Brain microvascular endothelial cell (primary cell): ENCODE results near the gene CASTOR1.

Experiments used
- DNase-seq: peaks from one replicate; pipeline ENCODE4 v3.0.0-alpha.2; 2020
- H3K27ac ChIP-seq: fragments of 250-450 bp; sonication (Bioruptor Pico); 2 replicates; pipeline ENCODE4 v1.5.1; 2020; ENCODE audit warnings: mild to moderate bottlenecking, moderate library complexity
- H3K27me3 ChIP-seq: fragments of 250-450 bp; sonication (Bioruptor Pico); replicated peaks from 2 replicates; pipeline ENCODE4 v1.5.1; 2020; ENCODE audit warnings: mild to moderate bottlenecking
- H3K36me3 ChIP-seq: fragments of 250-450 bp; sonication (Bioruptor Pico); replicated peaks from 2 replicates; pipeline ENCODE4 v1.5.1; 2020; ENCODE audit warnings: mild to moderate bottlenecking
- H3K4me3 ChIP-seq: 2 replicates; pipeline ENCODE4 v1.5.1; 2011; ENCODE audit warnings: low read depth, mild to moderate bottlenecking, control low read depth, low read length, moderate library complexity
- in situ Hi-C: cut with HindIII; loops from 2 replicates; pipeline ENCODE4 v1.10.0; 2017; ENCODE audit warnings: low sequenced_read_pairs, low pct_ligation_motif_present
- TF ChIP-seq, protein P1 (sequence below): IDR thresholded peaks from 2 replicates; pipeline ENCODE4 v1.5.1; 2011; ENCODE audit warnings: low read depth, mild to moderate bottlenecking, moderate library complexity, low read length, control low read depth, inconsistent platforms; ENCODE audit errors: missing control alignments

The CASTOR1 gene

DNA sequence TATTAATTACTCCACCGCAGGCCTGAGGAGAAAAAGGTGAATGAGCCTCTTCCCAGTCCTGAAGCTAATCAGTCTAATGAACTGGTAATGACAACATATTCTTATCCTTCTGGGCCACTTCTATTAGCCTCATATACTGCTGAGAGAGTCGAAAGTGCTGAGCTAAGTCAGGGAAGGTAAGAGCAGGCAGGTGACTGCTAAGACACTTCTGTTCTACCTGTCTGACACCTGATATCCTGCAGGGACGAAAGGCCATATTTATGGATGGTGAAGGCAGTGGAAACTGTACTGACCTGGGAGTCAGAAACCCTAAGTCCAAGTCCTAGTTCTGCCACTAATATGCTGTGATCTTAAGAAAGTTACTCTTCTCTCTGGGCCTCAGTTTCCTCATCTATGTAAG, 33.9 kb upstream of the CASTOR1 start:
- in situ Hi-C loops, result no loop called here
- no peak overlapping the region for H3K27ac ChIP-seq
- H3K27me3 ChIP-seq, result no peaks in the 10 kb centered on the region
- peaks cover 10% of the 10 kb centered on the region for H3K36me3 ChIP-seq
- no peak for DNase-seq
- TF ChIP-seq, protein P1, sequence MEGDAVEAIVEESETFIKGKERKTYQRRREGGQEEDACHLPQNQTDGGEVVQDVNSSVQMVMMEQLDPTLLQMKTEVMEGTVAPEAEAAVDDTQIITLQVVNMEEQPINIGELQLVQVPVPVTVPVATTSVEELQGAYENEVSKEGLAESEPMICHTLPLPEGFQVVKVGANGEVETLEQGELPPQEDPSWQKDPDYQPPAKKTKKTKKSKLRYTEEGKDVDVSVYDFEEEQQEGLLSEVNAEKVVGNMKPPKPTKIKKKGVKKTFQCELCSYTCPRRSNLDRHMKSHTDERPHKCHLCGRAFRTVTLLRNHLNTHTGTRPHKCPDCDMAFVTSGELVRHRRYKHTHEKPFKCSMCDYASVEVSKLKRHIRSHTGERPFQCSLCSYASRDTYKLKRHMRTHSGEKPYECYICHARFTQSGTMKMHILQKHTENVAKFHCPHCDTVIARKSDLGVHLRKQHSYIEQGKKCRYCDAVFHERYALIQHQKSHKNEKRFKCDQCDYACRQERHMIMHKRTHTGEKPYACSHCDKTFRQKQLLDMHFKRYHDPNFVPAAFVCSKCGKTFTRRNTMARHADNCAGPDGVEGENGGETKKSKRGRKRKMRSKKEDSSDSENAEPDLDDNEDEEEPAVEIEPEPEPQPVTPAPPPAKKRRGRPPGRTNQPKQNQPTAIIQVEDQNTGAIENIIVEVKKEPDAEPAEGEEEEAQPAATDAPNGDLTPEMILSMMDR, result no peak
- H3K4me3 ChIP-seq, result no peak overlapping the region

DNA sequence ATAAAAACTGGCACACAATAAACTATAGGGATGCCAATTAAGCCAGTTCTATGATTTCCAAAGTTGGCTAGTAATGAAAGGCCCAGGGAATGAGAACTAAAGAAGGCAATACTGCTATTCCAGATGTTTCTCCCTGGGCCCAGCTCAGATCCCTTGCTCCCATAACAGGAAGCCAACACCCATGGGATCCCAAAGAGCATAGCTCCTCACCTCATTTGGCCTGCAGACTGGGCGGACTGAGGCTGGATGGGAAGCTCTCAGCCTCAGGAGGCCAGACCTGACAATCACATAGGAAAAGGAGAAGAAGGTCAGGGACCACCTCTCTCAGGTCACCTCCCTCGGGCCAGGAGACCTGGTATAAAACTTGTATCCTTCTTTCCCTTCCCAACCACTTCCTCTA, 32.2 kb upstream of the CASTOR1 start:
- Histone ChIP-seq H3K27me3 (no peaks in the 10 kb centered on the region), H3K36me3 (peaks cover 10% of the 10 kb centered on the region), H3K4me3 (no peak overlapping the region), H3K27ac (no peak overlapping the region)
- TF ChIP-seq, protein P1, result no peak
- DNase-seq, result no peak
- in situ Hi-C loops, result no loop called here

DNA sequence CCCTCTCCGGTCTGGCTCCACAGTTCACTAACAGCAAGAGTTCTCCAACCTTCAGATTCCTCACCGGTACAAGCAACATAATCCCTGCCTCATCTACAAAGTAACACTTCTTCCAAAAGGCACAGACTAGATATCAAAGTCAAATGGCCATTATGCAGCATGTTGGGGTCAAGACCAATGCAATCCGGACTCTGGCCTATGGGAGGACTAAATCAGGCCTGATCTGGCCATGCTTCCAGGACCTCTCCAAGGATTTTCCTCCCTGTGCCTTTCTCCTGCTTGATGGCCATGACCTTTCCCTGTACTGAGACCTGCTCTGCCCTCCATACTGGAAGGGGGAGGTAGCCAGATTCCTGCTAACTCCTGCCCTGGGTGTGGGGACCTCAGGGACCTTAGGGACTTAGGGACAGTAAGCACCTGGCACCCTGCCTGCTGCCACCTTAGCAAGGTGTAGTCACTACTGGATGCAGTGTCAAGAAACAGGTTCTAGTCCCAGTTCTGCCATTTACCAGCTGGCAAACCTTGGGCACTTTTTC, 30.8 kb upstream of the CASTOR1 start:
- H3K27ac ChIP-seq, result no peak overlapping the region
- H3K4me3 ChIP-seq, result no peak overlapping the region
- in situ Hi-C loops, result no loop called here
- TF ChIP-seq, protein P1, result no peak
- H3K27me3 ChIP-seq, result no peaks in the 10 kb centered on the region
- H3K36me3 ChIP-seq, result peaks cover 10% of the 10 kb centered on the region
- DNase-seq, result no peak

DNA sequence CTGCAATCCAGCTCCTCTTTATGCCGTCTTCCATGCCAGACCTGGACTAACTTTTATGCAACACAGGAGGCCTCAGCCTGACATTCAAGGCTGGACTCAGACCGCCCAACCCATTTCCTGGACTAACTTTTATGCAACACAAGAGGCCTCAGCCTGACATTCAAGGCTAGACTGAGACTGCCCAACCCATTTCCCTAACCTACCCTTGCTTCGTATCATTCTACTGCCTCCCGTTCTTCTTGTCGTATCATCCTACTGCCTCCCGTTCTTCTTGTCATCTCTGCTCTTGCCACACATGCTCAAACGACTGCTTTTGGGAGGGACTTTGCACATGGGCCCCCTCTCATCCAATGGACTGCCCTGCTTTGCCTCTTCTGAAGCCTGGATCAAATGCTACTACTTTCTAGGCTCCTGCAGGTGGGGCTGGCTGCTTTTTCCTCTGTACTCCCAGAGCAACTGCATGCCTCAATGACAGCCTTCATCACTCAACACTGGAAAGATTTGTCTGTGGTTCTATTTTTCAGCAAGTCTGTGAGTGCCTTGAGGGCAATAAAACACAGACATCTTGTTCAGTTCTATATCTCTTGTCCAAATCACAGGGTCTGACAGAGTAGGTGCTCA, 29.6 kb upstream of the CASTOR1 start:
- in situ Hi-C loops, result no loop called here
- no peak overlapping the region for H3K27ac ChIP-seq
- no peak overlapping the region for H3K4me3 ChIP-seq
- no peaks in the 10 kb centered on the region for H3K27me3 ChIP-seq
- TF ChIP-seq, protein P1, result no peak
- DNase-seq, result no peak
- H3K36me3 ChIP-seq, result peaks cover 10% of the 10 kb centered on the region

DNA sequence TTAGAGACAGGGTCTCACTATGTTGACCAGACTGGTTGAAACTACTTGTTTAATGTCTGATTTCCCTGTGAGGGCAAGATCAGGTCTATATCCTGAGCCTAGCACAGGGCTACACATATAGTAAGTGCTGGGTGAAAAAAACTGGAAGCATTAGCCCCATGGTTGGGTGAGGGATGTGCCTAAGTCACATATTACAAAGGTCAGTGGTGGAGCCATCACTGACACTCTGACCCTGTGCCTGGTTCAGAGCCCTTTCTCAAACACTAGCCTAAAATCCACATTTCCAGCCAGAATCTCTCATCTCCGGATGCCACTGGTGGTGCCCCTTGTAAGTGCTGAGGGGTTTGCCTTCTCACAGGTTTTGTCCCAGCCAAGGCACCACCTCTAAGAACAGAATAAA, 28.5 kb upstream of the CASTOR1 start:
- Histone ChIP-seq H3K27me3 (no peaks in the 10 kb centered on the region), H3K27ac (no peak overlapping the region), H3K4me3 (no peak overlapping the region), H3K36me3 (peaks cover 10% of the 10 kb centered on the region)
- in situ Hi-C loops, result no loop called here
- TF ChIP-seq, protein P1, result no peak
- no peak for DNase-seq
